K562 (cell line): ENCODE data around the gene GOLGA8A. TPM values are rescaled to one million over a fixed set of nuclear protein-coding genes. Genes with fewer than 3 reads are reported as not detected.

Experiments
- HMGXB4 ChIP-seq: sonication (generic); formaldehyde crosslinking; IDR thresholded peaks from 2 replicates; pipeline ENCODE4 v1.8.1; 2023; ENCODE audit warnings: mild to moderate bottlenecking, missing genetic modification reagents
- ILK ChIP-seq: fragments of 450-650 bp; IDR thresholded peaks from 2 replicates; pipeline ENCODE4 v1.6.1; 2016; ENCODE audit warnings: missing genetic modification characterization, low read depth, mild to moderate bottlenecking, missing compliant biosample characterization, moderate library complexity, borderline replicate concordance
- MECOM ChIP-seq: fragments of 250-450 bp; sonication (Bioruptor Pico); IDR thresholded peaks from 2 replicates; pipeline ENCODE4 v1.8.0; 2022; ENCODE audit warnings: inconsistent platforms
- POLR3A ChIP-seq: IDR thresholded peaks from 2 replicates; pipeline ENCODE4 v1.6.1; 2011; ENCODE audit warnings: borderline replicate concordance, mild to moderate bottlenecking, moderate library complexity; ENCODE audit not compliant: insufficient read length, insufficient read depth; ENCODE audit errors: extremely low read depth
- SAFB ChIP-seq: fragments of 200-400 bp; formaldehyde crosslinking; IDR thresholded peaks from 2 replicates; pipeline ENCODE4 v1.6.1; 2017; ENCODE audit warnings: low read depth, low read length, borderline replicate concordance
- SIN3A ChIP-seq, 2 experiments: fragments of 150-350 bp in 1 of 2; IDR thresholded peaks; 2 replicates each; pipeline ENCODE4 v1.6.1; 2011 to 2016; ENCODE audit warnings: borderline replicate concordance in 2 of 2, low read depth in 2 of 2, low read length in 2 of 2, mild to moderate bottlenecking in 2 of 2, moderate library complexity in 2 of 2; ENCODE audit not compliant: control insufficient read depth in 1 of 2
- ZBED1 ChIP-seq: IDR thresholded peaks from 2 replicates; pipeline ENCODE4 v1.6.1; 2014
- ZNF3 ChIP-seq: fragments of 250-450 bp; sonication (Bioruptor Pico); IDR thresholded peaks from 2 replicates; pipeline ENCODE4 v1.5.0; 2021; ENCODE audit warnings: mild to moderate bottlenecking, moderate library complexity
- ZNF398 ChIP-seq: fragments of 250-450 bp; sonication (Bioruptor Pico); IDR thresholded peaks from 2 replicates; pipeline ENCODE4 v1.8.0; 2021; ENCODE audit warnings: moderate library complexity, mild to moderate bottlenecking, inconsistent platforms
- ZNF57 ChIP-seq: fragments of 450-650 bp; formaldehyde crosslinking; IDR thresholded peaks from 2 replicates; pipeline ENCODE4 v1.4.0; 2020; ENCODE audit warnings: mild to moderate bottlenecking, moderate library complexity
- ZNF644 ChIP-seq: fragments of 200-800 bp; sonication (Bioruptor generic); IDR thresholded peaks from 2 replicates; pipeline ENCODE4 v1.6.1; 2016; ENCODE audit warnings: low read depth, missing genetic modification characterization, missing compliant biosample characterization
- ZNF77 ChIP-seq: fragments of 250-450 bp; sonication (Bioruptor Pico); IDR thresholded peaks from 2 replicates; pipeline ENCODE4 v1.5.0; 2020
- ZNF778 ChIP-seq: fragments of 450-650 bp; formaldehyde crosslinking; IDR thresholded peaks from 2 replicates; pipeline ENCODE4 v1.4.0; 2020; ENCODE audit warnings: mild to moderate bottlenecking, moderate library complexity
- ZNF780A ChIP-seq: fragments of 250-450 bp; sonication (Bioruptor Pico); IDR thresholded peaks from 2 replicates; pipeline ENCODE4 v1.5.0; 2021; ENCODE audit warnings: mild to moderate bottlenecking
- polyA plus RNA-seq, 8 experiments: library from polyadenylated mRNA; depleted of rRNA in 4 of 8; stranded (reverse) in 5 of 8; unstranded in 3 of 8; fragments of >200 nt; fragmentation: Nextera tagmentation in 2 of 8; fragmentation: Illumina TruSeq in 1 of 8; extraction: Ambion mirVana in 2 of 8; extraction: Trizol in 1 of 8; gene quantifications; 2 replicates each; pipeline versions ENCODE4 v1.2.1 to v1.2.3, GENCODE V29; 2011 to 2014; ENCODE audit warnings: inconsistent platforms in 1 of 8, missing spikeins in 1 of 8
- total RNA-seq, 7 experiments: library from RNA; depleted of rRNA in 6 of 7; stranded (reverse); fragments of >200 nt in 6 of 7; fragmentation: Illumina TruSeq in 2 of 7; extraction: Trizol in 2 of 7; gene quantifications; 2 replicates each; pipeline versions ENCODE4 v1.2.1 to v1.2.3, GENCODE V29; 2011 to 2021; ENCODE audit warnings: low replicate concordance in 1 of 7
- TF ChIP-seq, protein P1 (sequence below): fragments of 200-800 bp; sonication (Bioruptor generic); IDR thresholded peaks from 2 replicates; pipeline ENCODE4 v1.6.1; 2016; ENCODE audit warnings: missing genetic modification characterization, missing compliant biosample characterization

GOLGA8A gene
- total and polyA plus RNA-seq, 9 of the 15 experiments (the other 6 are each of a cell fraction or from before 2014, with no cell fraction given): 11.2 to 191 (median 56.3) TPM

GRCh38 chr15:34437687-34438086, at the start of gene GOLGA8A (continued):
- TF ChIP-seq, protein P1, sequence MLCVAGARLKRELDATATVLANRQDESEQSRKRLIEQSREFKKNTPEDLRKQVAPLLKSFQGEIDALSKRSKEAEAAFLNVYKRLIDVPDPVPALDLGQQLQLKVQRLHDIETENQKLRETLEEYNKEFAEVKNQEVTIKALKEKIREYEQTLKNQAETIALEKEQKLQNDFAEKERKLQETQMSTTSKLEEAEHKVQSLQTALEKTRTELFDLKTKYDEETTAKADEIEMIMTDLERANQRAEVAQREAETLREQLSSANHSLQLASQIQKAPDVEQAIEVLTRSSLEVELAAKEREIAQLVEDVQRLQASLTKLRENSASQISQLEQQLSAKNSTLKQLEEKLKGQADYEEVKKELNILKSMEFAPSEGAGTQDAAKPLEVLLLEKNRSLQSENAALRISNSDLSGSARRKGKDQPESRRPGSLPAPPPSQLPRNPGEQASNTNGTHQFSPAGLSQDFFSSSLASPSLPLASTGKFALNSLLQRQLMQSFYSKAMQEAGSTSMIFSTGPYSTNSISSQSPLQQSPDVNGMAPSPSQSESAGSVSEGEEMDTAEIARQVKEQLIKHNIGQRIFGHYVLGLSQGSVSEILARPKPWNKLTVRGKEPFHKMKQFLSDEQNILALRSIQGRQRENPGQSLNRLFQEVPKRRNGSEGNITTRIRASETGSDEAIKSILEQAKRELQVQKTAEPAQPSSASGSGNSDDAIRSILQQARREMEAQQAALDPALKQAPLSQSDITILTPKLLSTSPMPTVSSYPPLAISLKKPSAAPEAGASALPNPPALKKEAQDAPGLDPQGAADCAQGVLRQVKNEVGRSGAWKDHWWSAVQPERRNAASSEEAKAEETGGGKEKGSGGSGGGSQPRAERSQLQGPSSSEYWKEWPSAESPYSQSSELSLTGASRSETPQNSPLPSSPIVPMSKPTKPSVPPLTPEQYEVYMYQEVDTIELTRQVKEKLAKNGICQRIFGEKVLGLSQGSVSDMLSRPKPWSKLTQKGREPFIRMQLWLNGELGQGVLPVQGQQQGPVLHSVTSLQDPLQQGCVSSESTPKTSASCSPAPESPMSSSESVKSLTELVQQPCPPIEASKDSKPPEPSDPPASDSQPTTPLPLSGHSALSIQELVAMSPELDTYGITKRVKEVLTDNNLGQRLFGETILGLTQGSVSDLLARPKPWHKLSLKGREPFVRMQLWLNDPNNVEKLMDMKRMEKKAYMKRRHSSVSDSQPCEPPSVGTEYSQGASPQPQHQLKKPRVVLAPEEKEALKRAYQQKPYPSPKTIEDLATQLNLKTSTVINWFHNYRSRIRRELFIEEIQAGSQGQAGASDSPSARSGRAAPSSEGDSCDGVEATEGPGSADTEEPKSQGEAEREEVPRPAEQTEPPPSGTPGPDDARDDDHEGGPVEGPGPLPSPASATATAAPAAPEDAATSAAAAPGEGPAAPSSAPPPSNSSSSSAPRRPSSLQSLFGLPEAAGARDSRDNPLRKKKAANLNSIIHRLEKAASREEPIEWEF (CRISPR knock-in tag): no peak
- TF ChIP-seq SIN3A (IDR thresholded peaks at IDR 0.05; ENCODE audit: borderline replicate concordance in 2 of 2, control insufficient read depth in 1 of 2, low read depth in 2 of 2, low read length in 2 of 2) (peak in 1 of 2 experiments; percentile 73; a peak in 1 of 4 replicates), ZNF644 (tag) (no peak), POLR3A (no peak), ILK (no peak), MECOM (no peak), ZNF3 (CRISPR knock-in tag) (no peak), ZNF778 (CRISPR knock-in tag) (no peak), HMGXB4 (CRISPR knock-in tag) (0 out of 2 replicates have a peak, but pooled peaks have one; percentile 57), ZNF57 (CRISPR knock-in tag) (no peak), SAFB (no peak), ZNF398 (CRISPR knock-in tag) (no peak), ZNF780A (CRISPR knock-in tag) (no peak), ZBED1 (no peak), ZNF77 (no peak)
